8988T (cell line): ENCODE results near the gene KIF3C.
"Not testable (repeated sequence)": the region's sequence is repeated elsewhere in the genome, so short reads cannot be mapped to it uniquely, and the experiment has no call there.

Experiments
- DNase-seq: peaks from one replicate; pipeline ENCODE4 v3.0.0; 2011

KIF3C gene

DNA sequence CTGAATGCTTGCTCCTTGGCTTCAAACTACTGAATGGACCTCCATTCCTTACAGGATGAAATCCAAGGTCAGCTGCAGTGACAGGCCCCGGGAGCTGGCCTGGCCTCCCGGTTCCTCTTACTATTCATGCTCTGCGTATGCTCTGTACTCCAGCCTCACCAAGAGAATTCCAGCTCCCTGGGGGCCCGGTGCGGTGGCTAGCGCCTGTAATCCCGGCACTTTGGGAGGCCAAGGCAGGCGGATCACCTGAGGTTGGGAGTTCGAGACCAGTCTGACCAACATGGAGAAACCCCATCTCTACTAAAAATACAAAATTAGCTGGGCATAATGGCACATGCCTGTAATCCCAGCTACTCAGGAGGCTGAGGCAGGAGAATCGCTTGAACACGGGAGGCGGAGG, 23.7 kb downstream of the KIF3C start:
- not testable (repeated sequence) for DNase-seq

DNA sequence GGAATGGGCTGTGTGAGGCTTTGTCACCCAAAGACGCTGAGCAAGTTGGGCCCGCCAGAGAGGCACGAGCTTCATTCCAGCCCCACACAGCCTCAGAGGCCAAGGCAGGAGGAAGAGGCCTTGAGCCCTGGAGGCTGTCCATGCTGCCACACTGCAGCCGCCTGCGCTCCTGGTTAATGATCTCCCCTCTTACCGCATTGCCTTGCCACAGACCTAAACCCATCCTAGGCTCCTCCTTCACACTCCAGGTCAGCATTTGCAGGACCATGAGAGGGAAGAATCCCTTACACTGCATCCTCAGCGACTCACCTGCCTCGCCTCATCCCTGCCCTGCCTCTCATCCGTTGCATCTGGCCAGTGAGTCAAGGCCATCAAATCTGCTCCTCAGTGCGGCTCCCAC, 24.6 kb downstream of the KIF3C start:
- no peak for DNase-seq

- DNase-seq: no peak
Measured at GRCh38 chr2:25955869-25956535, 26.3 kb downstream of the KIF3C start.

DNA sequence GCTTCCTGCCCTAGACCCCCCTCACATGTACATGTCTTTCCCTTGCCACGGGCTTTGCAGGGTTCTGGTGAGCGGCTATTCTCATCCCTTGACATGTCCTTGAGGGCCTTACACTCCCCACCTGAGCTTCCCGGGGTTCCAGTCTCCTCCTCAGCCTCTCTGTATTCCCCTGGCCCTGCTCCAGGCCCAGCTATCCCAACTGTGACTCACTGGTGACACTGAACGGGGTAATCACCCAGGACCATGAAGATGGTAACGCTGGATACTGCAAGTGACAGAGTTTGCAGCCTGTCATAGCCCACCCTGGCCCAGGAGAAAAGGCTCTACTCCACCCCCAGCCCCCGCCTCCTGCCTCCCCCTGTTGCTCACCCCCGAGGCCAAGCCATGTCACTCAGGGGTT, 27.3 kb downstream of the KIF3C start:
- no peak for DNase-seq

DNA sequence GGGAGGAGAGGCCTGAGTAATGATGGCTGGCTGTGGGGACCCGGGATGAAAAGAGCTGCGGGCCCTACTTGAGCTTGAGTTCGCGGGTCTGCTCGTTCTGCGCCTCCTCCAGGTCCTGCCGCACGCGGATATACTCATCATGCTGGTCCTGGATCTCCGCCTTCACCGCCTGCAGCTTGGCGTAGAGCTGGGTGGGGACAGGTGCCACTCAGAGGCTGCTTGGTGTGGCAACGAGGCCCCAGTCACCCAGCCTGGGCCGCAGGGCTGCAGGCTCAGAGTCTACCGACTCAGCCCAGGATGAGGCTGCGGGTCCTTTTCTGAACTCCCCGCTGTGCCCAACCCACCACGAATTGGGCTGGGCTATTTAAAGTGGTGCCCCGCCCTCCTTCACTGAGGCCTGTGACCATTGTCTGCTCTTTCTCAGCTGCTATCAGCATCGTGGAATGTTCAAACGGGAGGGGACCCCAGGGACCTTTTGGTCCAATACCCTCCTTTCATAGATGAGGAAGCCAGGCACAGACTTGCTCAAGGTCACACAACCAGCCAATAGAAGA, 28.0 kb downstream of the KIF3C start:
- DNase-seq: no peak

GRCh38 chr2:25951071-25951547, 31.2 kb downstream of the KIF3C start:
- DNase-seq: peak; percentile 52

DNA sequence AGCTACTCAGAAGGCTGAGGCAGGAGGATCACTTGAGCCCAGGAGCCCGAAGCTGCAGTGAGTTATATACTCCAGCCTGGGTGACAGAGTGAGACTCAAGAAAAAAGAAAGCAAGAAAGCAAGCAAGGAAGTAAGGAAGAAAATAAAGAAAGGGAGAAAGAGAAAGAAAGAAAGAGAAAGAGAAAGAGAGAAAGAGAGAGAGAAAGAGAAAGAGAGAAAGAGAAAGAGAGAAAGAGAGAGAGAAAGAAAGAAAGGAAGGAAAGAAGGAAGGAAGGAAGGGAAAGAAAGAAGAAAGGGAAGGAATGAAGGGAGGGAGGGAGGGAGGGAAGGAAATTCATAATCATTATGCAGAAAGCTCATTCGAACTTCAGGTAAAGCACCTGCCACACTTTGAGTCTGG, 33.9 kb downstream of the KIF3C start:
- DNase-seq: no peak

DNA sequence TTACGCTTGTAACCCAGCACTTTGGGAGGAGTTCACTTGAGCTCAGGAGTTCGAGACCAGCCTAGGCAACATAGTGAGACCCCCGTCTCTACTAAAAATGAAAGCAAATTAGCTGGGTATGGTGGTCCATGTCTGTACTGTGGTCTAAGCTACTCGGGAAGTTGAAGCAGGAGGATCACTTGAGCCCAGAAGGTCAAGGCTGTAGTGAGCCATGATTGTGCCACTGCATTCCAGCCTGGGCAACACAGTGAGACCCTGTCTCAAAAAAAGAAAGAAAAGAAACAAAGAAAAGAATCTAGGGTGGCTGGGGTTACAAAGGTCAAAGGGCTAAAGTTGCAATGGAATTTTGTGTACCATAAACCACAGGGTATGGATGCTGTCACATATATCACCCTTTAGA, 41.3 kb downstream of the KIF3C start:
- DNase-seq: no peak

- no peak for DNase-seq
Measured at GRCh38 chr2:25939257-25939668, 43.0 kb downstream of the KIF3C start.

- no peak for DNase-seq
Measured at GRCh38 chr2:25938345-25938744, 44.0 kb downstream of the KIF3C start.

DNA sequence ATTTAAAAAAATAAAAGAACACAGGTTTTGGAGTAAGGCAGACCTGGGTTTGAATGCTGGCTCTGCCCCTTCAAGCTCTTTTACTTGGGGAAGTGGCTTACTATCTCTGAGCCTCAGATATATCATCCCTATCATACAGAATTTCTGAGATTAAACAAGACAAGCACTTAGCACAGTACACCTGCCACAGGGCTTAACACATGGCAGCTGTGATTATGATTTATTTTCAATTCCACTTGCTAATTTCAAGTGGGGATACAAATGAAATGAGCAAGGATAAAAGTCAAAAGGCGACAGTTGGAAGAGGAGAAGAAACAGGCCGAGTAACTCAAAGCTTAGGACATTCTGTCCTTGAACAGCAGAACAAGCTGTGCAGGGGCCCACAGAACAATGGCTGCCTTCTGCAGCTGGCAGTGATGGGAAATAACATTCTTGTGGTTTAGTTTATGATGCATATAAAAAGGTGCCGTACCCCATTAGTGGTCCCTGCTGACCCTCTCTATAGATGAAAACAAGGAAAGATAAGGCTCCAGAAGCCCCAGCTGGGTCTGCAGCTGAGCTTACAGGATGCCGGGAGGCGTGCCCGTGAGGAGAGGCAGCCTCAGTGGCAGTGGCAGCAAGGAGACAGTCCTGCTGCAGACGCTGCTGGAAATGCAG, 45.3 kb downstream of the KIF3C start:
- no peak for DNase-seq

DNA sequence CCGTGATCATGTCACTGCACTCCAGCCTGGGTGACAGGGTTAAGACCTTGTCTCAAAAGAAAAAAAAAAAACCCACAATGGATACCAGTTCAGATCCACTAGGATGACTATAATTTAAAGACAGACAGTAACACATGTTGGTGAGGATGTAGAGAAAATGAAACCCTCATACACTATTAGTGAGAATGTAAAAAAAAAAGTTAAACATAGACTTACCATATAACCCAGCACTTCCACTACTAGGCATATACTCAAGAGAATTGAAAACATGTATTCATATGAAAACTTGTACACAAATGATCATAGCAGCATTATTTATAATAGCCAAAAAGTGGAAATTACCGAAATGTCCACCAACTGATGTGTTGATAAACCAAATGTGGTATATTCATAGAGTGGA, 48.7 kb downstream of the KIF3C start:
- DNase-seq: no peak

- DNase-seq: no peak
Measured at GRCh38 chr2:25929789-25930473, 52.4 kb downstream of the KIF3C start.

GRCh38 chr2:25928668-25929067, 53.6 kb downstream of the KIF3C start:
- DNase-seq: no peak

- no peak for DNase-seq
Measured at GRCh38 chr2:25926984-25927756, 55.1 kb downstream of the KIF3C start.

- no peak for DNase-seq
Measured at GRCh38 chr2:25922501-25922900, 59.8 kb downstream of the KIF3C start.

GRCh38 chr2:25920786-25921415, 61.4 kb downstream of the KIF3C start:
- no peak for DNase-seq

DNA sequence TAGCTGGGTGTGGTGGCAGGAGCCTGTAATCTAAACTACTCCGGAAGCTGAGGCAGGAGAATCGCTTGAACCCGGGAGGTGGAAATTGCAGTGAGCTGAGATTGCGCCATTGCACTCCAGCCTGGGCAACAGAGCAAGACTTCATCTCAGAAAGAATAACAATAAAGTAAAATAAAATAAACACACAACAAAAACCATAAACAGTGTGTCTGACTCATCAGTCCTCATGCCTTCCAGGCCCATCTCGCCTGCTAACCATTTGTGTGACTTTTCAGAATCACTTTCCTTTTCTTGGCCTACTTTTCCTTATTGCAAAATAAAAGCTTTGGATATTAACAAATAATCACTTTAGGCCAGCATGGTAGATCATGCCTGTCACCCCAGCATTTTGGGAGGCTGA, 62.0 kb downstream of the KIF3C start:
- no peak for DNase-seq

- DNase-seq: no peak
Measured at GRCh38 chr2:25917832-25918231, 64.5 kb downstream of the KIF3C start.

DNA sequence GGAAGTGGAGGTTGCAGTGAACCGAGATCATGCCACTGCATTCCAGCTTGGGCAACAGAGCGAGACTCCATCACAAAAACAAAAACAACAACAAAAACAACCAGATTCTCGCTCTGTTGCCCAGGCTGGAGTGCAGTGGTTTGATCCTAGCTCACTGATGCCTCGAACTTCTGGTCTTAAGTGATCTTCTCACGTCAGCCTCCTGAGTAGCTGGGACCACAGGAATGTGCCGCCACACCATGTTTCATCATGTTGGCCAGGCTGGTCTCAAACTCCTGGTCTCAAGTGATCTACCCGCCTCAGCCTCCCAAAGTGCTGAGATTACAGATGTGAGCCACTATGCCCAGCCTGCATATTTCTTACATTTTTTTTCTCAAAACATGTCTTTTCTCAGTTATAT, 64.9 kb downstream of the KIF3C start:
- DNase-seq: not testable (repeated sequence)

- DNase-seq: not testable (repeated sequence)
Measured at GRCh38 chr2:25915944-25916772, 66.1 kb downstream of the KIF3C start.

DNA sequence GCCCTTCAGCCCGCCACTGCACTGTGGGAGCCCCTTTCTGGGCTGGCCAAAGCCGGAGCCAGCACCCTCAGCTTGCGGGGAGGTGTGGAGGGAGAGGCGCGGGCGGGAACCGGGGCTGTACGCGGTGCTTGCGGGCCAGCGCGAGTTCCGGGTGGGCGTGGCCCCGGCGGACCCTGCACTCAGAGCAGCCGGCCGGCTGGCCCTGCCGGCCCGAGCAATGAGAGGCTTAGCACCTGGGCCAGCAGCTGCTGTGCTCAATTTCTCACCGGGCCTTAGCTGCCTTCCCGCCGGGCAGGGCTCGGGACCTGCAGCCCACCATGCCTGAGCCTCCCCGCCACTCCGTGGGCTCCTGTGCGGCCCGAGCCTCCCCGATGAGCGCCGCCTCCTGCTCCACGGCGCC, 66.9 kb downstream of the KIF3C start:
- DNase-seq: not testable (repeated sequence)
